Activated T-cell treated with anti-CD3 and anti-CD28 coated beads for 48 hours (primary cell): ENCODE measurements around the gene TTLL11.

ENCODE experiments used
- DNase-seq: peaks from one replicate; pipeline ENCODE4 v3.0.0-alpha.2; 2020; ENCODE audit warnings: low read depth

TTLL11 gene

GRCh38 chr9:121830441-121831140 lies 262.5 kb downstream of the TTLL11 start:
- no peak for DNase-seq

GRCh38 chr9:121827251-121827967 lies 265.7 kb downstream of the TTLL11 start:
- DNase-seq: no peak

GRCh38 chr9:121826711-121827110 lies 266.4 kb downstream of the TTLL11 start:
- DNase-seq: no peak

- DNase-seq: no peak
These were observed 267.9 kb downstream of the TTLL11 start for GRCh38 chr9:121825031-121825691.

GRCh38 chr9:121824651-121825030 lies 268.5 kb downstream of the TTLL11 start:
- DNase-seq: no peak

- no peak for DNase-seq
These were observed 269.5 kb downstream of the TTLL11 start for GRCh38 chr9:121823451-121824169.

- no peak for DNase-seq
These were observed 270.7 kb downstream of the TTLL11 start for GRCh38 chr9:121822093-121823085.

GRCh38 chr9:121821326-121821725 lies 271.8 kb downstream of the TTLL11 start:
- no peak for DNase-seq

- no peak for DNase-seq
These were observed 272.7 kb downstream of the TTLL11 start for GRCh38 chr9:121820286-121821005.

GRCh38 chr9:121819428-121820231 lies 273.5 kb downstream of the TTLL11 start:
- no peak for DNase-seq

GRCh38 chr9:121818841-121819427 lies 274.2 kb downstream of the TTLL11 start:
- no peak for DNase-seq

GRCh38 chr9:121818016-121818661 lies 275.0 kb downstream of the TTLL11 start:
- no peak for DNase-seq

- DNase-seq: no peak
These were observed 275.6 kb downstream of the TTLL11 start for GRCh38 chr9:121817476-121817875.

- DNase-seq: no peak
These were observed 276.2 kb downstream of the TTLL11 start for GRCh38 chr9:121816845-121817450.

- DNase-seq: no peak
These were observed 276.7 kb downstream of the TTLL11 start for GRCh38 chr9:121816449-121816817.

- DNase-seq: no peak
These were observed 277.3 kb downstream of the TTLL11 start for GRCh38 chr9:121815546-121816448.

GRCh38 chr9:121815084-121815483 lies 278.0 kb downstream of the TTLL11 start:
- DNase-seq: no peak
